Fibroblast of peridontal ligament (primary cell): ENCODE data around the gene STK4.

Experiments used
- DNase-seq: peaks from one replicate; pipeline ENCODE4 v3.0.0-alpha.2; 2010; ENCODE audit errors: extremely low read depth

The STK4 gene

GRCh38 chr20:44954211-44954610 lies 12.1 kb upstream of the STK4 start:
- DNase-seq: no peak

- no peak for DNase-seq
Measured at GRCh38 chr20:44955270-44955669, 11.0 kb upstream of the STK4 start.

GRCh38 chr20:44956410-44956809 lies 9.9 kb upstream of the STK4 start:
- DNase-seq: no peak

- DNase-seq: no peak
Measured at GRCh38 chr20:44958276-44958675, 8.0 kb upstream of the STK4 start.

- peak; percentile 34 for DNase-seq
Measured at GRCh38 chr20:44959082-44959637, 7.2 kb upstream of the STK4 start.

- peak; percentile 46 for DNase-seq
Measured at GRCh38 chr20:44959638-44960102, 6.6 kb upstream of the STK4 start.

- peak; percentile 82 for DNase-seq
Measured at GRCh38 chr20:44960103-44960852, 6.0 kb upstream of the STK4 start, which contains the start of gene TOMM34. Gene TOMM34 (minus strand): TSS chr20:44960397. CDS start chr20:44960333, 64 bp downstream.

DNA sequence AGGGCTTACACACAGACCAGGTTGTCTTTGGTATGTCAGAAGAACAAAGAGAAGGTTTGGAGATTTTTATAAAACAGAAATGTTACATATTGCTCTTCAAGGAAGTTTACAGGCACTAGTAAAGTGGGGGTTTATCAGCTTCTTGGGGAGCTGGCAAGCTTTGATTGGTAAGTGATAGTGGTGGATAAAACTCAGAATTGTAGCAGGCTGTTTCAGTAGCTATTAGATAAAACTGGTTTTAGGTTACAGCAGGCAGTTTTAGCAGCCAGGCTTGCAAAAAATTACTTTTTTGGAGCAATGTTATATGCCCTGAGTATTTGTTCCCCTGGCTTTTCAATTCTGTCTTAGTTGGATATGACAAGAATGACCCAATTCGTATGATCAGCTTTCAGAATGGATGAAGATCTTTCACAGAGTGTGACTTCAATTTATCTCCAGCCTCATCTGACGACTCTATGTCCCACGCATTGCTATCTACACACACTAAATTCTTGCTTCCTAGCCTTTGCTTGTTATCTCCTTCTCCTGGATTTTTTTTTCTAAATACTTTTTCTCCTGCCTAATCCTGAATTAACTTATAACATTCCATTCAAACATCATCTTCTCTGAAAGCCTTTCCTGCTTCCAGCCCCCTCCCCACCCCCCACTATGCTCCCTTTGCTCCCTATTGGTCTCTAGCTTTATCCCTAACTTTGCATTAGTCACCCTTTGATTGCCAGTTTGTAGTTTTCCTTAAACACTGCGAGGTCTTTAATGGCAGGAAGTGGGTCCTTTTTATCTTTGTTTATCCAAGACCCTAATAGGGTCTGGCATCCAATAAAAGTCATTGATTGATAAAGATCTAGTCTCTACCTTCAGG lies 5.1 kb upstream of the STK4 start:
- DNase-seq: no peak

DNA sequence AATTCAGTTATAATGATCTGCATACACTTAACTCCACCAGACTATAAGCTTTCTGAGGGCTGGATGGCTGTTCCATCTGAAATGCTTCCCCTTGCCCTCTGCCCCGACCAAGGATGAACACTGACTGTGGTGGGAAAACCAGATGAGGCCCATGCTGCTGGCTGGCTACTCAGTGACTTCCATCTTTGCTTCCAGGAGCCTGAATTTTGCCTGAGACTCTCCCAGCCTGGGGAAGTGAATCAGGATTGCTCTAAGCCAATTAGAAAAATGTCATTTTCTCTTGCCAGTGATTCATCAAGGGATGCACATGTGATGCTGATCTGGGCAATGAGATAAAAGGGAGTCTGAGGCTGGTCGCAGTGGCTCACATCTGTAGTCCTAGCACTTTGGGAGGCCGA lies 4.4 kb upstream of the STK4 start:
- peak; percentile 38 for DNase-seq

GRCh38 chr20:44962483-44962882 lies 3.8 kb upstream of the STK4 start:
- no peak for DNase-seq

DNA sequence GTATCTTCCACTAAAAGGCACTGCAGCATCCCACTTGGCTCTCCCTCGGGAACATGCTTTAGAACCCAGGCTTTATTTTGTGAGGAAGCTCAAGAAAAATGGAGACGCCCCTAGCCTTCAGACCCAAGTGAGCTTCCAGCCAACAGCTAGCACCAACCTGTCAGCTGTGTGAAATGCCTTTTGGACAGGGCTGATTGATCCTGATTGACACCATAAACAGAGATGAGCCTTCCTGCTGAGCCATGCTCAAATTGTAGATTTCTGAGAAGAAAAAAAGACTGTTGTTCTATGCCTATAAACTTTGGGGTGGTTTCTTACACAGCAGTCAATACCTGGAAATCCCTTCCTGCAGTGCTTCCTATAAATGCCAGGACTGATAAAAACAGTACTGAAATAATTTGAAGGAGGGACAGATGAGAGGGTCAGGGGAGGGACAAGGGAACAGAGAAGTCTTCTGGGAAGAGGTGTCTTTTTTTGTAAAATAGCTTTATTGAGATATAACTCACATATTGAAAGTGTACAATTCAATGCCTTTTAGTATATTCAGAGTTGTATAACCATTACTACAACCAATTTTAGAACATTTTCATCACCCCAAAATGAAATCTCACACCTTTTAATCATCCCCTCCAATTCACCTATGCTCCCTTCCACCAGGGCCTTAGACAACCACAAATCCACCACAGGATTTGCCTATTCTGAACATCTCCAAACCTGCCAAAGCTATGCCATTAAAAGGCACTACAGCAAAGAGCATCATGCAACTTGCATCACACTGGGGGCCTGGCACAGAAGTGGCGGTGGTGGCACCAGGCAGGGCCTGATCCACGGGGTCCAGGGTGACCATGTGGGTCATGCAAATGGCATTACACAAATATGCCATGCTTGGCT lies 2.7 kb upstream of the STK4 start:
- no peak for DNase-seq

DNA sequence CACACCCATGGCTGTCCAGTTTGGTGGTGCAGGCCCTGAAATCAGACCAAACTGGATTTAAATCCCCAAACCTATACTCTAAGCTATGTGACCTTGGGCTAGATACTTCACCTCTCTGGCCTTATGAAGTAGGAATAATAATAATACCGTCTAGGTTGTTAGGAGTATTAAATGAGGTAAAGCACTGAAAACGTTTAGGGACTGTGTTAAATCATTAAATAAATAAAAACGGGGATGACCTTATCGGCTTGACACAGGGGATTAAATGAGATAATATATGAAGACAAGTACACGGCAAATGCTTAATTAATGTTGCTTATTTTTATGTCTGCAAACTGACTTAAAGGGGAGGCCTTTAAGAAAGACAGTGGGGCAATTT lies 672 bp upstream of the STK4 start:
- no peak for DNase-seq

DNA sequence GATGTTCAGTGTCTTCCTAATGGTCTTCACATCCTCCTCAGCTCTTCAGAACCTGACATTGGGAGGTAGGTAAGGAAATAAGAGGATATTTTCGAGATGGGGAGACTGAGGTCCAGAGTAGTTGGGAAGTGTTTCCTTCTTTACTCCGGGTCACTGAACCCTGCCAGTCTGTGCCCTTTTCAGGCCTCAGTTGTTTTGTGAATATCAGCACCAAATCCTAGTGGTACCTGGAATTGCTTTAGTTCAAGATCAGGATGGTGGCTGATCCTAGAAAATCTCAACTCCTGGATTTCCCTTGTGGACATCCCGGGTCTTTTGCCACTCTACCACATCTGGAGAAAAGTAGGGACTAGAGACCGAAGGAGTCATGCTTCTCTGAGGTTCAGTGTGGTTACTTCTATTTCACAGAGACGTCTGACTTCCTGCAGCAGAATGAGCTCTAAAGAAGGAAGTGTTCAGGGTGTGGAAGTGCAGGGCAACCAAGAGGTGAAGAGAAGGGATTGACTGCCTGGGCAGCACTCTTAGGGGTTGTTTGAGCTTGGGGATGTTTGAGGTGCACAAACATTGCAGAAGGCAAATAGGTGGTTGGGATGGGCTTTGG lies 995 bp downstream of the STK4 start:
- no peak for DNase-seq

DNA sequence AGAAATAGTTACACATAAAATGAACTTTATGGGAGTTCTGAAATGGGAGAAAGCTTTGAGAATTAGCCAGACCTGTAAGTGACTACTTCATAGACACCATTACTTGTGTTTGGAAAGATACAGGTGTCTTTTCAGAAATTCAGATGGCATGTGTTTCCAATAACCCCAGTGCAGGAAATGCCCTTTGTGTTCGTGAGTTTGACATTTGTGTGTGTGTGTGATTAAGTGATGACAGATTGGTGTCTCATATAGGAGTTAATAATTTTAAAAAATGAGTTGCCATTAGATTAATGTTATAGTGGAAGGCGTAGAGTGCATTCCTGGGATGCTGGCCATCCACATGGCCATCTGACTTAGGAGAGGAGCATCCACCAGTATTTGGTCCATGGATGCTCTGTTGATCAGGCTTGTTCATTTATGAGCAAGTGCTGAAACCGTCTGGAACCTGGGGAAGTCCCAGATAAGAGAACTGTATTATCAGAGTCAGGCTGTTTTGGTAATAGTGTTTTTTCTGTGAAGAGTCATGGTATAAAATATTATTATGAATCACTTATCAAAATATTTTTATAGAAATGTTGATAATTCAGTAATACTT lies 3.1 kb downstream of the STK4 start:
- DNase-seq: no peak

DNA sequence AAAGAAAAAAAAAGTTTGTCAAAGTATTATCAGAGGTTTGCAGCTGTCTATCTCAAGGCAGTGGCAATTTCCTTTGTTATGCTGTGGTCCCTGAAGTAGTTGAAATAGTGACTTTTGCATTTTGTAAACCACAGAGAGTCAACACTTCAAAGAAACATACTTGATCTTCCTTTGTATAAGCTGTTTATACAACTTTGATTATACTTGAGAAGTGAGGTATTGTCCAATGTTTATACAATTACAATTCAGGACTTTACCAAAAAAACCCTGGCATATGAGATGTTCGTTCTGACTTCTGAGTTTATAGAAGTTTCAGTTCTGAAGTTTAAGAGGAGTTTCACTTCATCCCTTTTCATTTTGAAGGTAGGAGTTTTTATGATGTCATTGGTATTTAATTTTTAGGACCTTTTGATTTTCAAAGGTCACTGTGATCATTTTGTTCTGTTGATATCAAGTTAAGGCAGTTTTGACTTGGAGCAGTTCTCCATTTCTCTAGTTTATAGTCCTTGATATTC lies 4.0 kb downstream of the STK4 start:
- no peak for DNase-seq

DNA sequence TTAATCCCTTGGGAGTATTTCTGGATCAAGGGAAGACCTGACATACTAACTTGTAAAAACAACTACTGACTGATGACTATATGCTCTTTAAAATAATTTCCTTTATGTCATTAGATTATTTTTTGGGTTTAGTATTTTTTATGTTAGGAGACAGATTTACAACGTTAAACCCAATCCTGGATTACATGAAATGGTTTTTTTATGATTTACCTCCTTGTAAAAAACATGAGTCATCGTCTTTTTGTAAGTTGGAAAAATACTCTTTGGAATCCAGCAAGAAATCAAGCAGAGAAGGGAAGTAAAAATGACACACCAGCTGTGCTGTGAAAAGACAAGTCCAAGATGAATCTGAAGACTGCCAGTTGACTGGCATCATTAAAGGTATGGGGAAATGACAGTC lies 6.7 kb downstream of the STK4 start:
- DNase-seq: no peak

DNA sequence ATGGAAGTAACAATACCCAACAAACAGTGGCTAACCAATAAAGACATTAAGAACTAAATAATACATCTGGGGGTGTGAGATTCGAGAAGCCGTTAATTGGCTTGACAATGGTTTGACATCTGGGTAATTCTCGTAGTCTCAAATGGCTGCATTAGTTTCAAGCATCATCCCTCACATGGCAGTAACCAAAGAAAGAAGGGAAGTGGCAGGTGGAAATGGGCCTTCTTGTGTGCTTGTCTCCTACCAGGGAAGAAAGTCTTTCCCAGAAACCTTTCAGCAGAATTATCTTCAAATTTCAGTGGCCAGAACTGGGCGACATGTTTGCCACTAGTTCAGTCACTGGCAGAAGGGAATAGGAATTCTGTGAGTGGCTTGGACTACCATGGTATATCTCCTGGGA lies 10.4 kb downstream of the STK4 start:
- DNase-seq: no peak

GRCh38 chr20:44979090-44979621 lies 12.8 kb downstream of the STK4 start:
- peak; percentile 82 for DNase-seq

GRCh38 chr20:44981736-44982406 lies 15.6 kb downstream of the STK4 start:
- DNase-seq: no peak
